Activated CD4-positive, alpha-beta T cell treated with anti-CD3 and anti-CD28 coated beads, Interleukin-2, amount 50 U/mL, for 24 hours (primary cell): ENCODE data around the gene TM4SF4.

Experiments
- DNase-seq, 2 donors: peaks; one replicate each; pipeline ENCODE4 v3.0.0-alpha.2; 2020; ENCODE audit warnings: low read depth in 1 of 2, low spot score in 1 of 2

The TM4SF4 gene

DNA sequence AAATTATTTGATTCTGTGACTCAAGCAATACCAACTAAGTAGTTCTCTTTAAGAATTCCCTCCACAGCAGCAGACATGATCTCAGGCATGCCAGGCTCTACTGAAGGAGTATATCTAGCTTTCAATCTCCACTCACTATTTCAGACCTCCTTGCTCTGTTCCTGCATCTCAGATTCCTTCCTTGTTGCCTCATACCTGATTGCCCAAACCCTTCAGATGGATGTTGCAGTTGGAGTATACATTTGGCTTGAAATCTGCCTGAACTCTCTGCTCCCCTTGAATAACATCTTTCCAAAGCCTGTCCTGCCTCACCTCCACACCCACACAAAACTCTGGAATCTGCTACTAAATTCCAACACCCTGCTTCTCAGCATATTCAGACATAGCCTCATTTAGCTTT lies 19.8 kb upstream of the TM4SF4 start:
- no peak for DNase-seq

DNA sequence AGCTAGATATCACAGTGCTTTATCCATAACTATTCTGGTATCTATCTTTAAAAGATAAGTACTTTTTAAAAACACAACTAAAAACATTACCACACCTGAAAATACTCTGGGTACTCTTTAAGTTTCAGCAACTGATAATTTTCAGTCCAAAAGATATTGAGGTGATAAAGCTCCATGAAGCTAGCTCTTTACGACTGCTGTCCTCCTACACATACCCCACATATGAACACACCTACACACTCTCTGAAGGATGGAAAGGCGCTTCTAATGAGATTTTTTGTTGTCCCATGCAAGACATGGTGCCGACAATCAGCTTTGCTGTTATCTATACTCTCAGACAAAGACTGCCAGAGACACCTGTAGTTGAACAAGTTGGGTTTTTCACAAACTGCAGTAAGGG lies 19.1 kb upstream of the TM4SF4 start:
- no peak for DNase-seq

- DNase-seq: no peak
Observed at GRCh38 chr3:149455989-149456388, 18.5 kb upstream of the TM4SF4 start.

- no peak for DNase-seq
Observed at GRCh38 chr3:149459491-149460059, 14.9 kb upstream of the TM4SF4 start.

GRCh38 chr3:149460117-149460516 lies 14.4 kb upstream of the TM4SF4 start:
- no peak for DNase-seq

DNA sequence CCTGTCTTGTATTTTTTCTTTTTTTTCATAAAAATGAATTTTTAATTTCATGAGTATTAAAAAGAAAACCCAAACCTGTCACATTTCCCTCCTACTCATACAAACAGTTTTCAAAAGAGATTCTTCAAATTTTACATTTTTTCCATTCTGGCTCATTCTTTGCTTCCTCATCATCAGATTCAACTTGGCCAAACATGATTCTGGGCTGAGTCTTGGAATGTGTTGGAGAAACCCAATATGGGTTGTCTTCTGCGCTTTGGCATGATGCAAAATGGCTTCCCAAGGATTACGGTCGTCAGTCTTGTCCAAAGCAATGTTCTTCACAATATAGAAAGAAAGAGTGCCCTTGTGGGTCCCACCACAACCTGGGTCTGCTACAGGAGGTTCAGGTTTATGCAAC lies 12.4 kb upstream of the TM4SF4 start:
- DNase-seq: no peak

DNA sequence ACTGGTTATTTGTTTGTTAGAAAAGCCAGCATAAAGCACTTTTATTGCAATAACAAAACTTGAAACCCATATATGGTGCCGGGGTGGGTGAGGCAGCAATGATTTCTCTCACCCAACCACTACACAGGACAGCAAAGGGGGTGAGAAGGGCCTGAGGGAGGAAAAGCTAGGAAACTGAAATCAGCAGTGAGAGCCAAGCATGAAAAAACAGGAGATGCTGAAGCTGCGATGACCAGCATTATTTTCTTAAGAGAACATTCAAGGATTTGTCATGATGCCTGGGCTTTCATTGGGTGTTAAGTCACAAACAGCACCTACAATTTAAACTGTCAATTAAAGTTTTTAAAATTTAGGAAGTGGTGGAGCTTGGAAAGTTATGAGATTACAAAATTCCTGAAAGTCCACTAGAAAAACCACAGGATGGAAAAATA lies 11.9 kb upstream of the TM4SF4 start:
- no peak for DNase-seq

DNA sequence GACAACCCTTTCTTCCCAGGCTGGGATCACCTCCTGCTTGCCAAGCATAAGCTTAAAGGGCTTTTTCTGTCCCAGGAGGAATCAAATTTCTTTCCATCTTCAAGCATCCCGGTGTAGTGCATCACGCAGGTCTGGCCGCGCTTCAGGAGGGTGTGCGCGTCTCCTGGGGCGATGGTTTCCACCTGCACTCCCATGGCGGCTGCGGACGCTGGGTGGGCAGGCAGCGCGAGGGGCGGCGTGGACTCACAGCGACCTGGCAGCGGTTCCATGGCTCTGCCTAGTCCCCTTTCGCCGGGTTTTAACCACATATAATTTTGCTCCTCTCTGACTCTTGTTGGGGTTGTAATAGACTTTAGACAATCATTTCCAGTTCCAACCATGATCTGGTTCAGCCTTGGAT lies 10.6 kb upstream of the TM4SF4 start:
- no peak for DNase-seq

- DNase-seq: no peak
Observed at GRCh38 chr3:149464542-149465328, 9.8 kb upstream of the TM4SF4 start.

- no peak for DNase-seq
Observed at GRCh38 chr3:149465351-149465883, 9.1 kb upstream of the TM4SF4 start.

GRCh38 chr3:149466192-149466591 lies 8.3 kb upstream of the TM4SF4 start:
- DNase-seq: no peak

DNA sequence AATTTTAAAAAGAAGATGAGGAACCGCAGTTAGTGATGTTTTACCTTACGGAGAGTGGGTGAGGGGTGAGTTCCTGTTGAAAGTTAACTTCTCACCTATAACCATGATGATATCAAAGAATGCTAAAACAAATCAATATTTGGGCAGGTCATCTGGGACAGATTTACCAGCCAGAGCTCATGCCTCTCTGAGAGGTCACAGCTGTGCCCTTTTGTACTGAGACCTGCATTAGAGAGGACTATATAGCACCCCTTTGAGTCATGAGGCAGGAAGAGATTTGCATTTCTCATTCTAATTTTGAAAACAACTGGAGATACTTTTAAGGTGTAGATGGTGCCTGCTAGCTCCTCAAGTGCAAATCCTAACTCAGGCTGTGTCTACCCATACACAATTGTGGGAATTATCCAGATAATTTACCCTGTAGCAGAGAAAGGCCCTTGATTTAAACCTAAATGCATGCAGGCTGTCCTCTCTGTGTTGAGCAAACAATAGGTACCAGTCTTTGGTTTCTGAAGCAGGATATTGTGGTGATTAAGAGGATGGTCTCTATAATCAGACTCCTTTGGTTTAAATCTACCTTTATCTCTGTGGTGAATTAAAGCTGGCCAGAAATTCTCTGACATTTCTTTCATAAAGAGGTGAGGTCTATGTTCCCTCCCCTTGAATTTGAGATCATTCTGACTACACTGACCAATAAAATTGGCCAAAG lies 5.8 kb upstream of the TM4SF4 start:
- DNase-seq: no peak

DNA sequence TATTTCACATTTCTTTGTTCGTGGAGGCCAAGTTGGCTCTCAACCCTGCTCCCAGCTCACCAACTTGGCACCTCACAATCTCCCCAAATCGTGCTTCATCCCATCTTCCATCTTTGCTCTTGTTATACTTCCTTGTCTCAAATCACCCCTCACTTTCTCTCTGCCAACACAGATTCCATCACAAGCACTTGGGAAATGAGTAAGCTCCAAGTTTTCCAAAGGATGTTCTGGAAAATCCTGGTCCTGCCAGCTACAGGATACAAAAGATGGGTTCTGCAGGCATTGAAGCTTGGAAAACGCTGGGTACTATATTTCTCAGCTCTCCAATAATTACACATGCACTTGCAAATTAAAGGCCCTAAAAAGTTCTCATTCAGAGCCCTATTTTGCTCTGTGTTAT lies 4.1 kb upstream of the TM4SF4 start:
- DNase-seq: no peak

DNA sequence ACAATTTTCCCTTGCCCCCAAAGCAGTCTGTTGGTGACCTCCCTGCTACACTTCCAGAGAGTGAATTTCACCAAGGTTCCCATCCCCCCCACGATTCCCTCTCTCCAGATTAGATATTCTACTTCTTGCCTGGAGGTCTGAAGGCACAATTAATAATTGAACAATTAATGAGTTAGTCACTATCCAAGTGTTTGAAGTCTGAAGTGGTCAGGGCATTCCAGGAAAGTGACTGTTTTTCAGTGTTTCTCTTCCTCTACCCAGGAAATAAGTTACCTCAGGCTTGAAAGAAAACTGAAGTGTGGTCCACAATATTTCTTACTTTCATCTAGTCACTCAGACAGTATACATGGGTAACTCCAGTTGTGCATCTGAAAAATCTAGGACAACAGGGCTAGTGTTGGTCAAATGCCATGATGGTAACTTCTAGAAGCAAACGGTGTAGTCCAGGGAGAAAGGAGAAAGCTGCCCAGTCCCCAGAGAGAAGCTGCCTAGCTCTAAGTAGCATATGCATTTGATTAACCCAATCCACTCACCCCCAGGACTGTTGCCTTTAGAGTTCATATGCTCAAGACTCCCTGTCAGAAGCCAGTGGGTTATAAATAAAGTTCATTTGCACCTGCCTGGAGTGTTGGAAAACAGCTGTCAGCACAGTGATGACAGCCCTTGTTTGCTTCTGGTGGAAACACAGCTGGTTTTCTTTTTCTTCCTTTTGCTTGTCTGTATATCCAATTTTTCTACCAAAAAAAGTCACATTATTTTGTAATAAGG lies 2.3 kb upstream of the TM4SF4 start:
- no peak for DNase-seq

GRCh38 chr3:149473357-149474249 lies 894 bp upstream of the TM4SF4 start:
- no peak for DNase-seq

DNA sequence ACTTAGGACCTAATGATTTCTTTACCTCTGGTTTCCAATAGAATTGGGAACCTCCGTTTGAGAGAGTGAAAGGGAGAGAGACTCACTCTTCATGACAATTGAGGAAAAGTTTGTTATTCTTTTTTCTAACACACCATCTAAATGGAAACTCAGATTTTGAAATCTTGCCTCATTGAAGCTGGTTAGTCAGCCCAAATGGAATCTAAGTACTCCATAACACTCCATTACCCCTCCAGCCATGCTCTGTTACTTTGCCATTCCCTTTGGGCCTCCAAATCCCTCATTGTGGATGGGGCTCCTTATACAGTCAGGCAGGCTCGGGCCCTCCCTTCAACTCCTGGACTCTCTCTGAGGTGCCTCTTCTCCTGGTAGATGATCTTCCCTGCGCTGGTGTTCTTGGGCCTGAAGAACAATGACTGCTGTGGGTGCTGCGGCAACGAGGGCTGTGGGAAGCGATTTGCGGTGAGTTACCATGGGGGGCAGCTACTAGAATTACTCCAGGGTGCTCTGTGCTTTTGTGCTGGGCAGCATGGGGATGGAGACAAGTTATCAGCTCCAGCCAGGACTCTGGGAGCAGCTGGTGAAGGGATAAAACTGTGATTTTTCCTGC lies 1.1 kb downstream of the TM4SF4 start:
- no peak for DNase-seq

- DNase-seq: no peak
Observed at GRCh38 chr3:149476225-149476624, 1.7 kb downstream of the TM4SF4 start.

- DNase-seq: no peak
Observed at GRCh38 chr3:149479621-149480325, 5.3 kb downstream of the TM4SF4 start.

GRCh38 chr3:149480326-149481017 lies 6.0 kb downstream of the TM4SF4 start:
- DNase-seq: no peak
